Mucosa of stomach (tissue), 1 donor: ENCODE measurements around the gene DPYD.

Source experiments
- H3K27me3 ChIP-seq: one replicate; pipeline ENCODE4 v1.7.0; 2013; ENCODE audit warnings: mild to moderate bottlenecking, low read length; ENCODE audit not compliant: control insufficient read depth, insufficient read depth
- H3K36me3 ChIP-seq: one replicate; pipeline ENCODE4 v1.7.0; 2013; ENCODE audit warnings: low read length; ENCODE audit not compliant: control insufficient read depth, insufficient read depth
- H3K4me1 ChIP-seq: one replicate; pipeline ENCODE4 v1.7.0; 2013; ENCODE audit warnings: mild to moderate bottlenecking, low read length; ENCODE audit not compliant: control insufficient read depth, insufficient read depth
- H3K4me3 ChIP-seq: one replicate; pipeline ENCODE4 v1.7.0; 2013; ENCODE audit warnings: low read length
- H3K9ac ChIP-seq: one replicate; pipeline ENCODE4 v1.7.0; 2013; ENCODE audit warnings: mild to moderate bottlenecking, low read length, moderate library complexity
- H3K9me3 ChIP-seq: one replicate; pipeline ENCODE4 v1.7.0; 2013; ENCODE audit warnings: mild to moderate bottlenecking, low read length, moderate library complexity; ENCODE audit not compliant: control insufficient read depth
- donor health status: Pancreatic carcinoma.

Gene DPYD

GRCh38 chr1:97764991-97765390, 155.8 kb downstream of the DPYD start:
- no peak overlapping the region for H3K4me3 ChIP-seq
- no peaks in the 10 kb centered on the region for H3K9me3 ChIP-seq
- H3K27me3 ChIP-seq: no peaks in the 10 kb centered on the region
- H3K4me1 ChIP-seq: no peaks in the 10 kb centered on the region
- no peak overlapping the region for H3K9ac ChIP-seq
- H3K36me3 ChIP-seq: no peaks in the 10 kb centered on the region

GRCh38 chr1:97761637-97762036, 159.2 kb downstream of the DPYD start:
- H3K9ac ChIP-seq: no peak overlapping the region
- no peaks in the 10 kb centered on the region for H3K27me3 ChIP-seq
- H3K36me3 ChIP-seq: no peaks in the 10 kb centered on the region
- H3K4me3 ChIP-seq: no peak overlapping the region
- H3K4me1 ChIP-seq: no peaks in the 10 kb centered on the region
- H3K9me3 ChIP-seq: no peaks in the 10 kb centered on the region

- H3K27me3 ChIP-seq: no peaks in the 10 kb centered on the region
- H3K4me3 ChIP-seq: no peak overlapping the region
- no peaks in the 10 kb centered on the region for H3K9me3 ChIP-seq
- H3K4me1 ChIP-seq: no peaks in the 10 kb centered on the region
- H3K36me3 ChIP-seq: no peaks in the 10 kb centered on the region
- no peak overlapping the region for H3K9ac ChIP-seq
Measured at GRCh38 chr1:97759078-97759477, 161.8 kb downstream of the DPYD start.

DNA sequence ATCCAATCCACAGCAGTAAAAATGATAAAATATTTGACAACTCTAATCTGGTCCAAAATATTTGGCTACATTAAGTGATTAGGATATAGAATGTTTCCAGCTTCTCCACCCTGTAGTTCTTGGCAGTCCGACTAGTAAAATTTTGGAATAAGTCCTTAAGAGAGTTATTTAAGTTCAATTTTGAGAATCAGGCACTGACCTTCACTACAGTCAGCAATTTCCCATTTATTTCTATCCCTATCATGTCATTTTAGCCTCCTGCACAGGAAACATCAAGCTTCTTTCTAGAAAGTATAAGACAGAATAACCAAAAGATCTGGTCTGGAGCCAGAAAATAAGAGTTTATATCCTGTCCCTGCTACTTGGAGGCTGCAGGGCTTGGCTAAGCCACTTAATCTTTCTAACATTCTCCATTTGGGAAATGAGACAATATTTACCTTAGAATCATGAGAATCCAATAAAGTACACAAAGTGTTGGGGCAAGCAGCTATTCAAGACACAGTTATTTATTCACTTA, 162.2 kb downstream of the DPYD start:
- no peaks in the 10 kb centered on the region for H3K4me1 ChIP-seq
- no peak overlapping the region for H3K4me3 ChIP-seq
- no peaks in the 10 kb centered on the region for H3K36me3 ChIP-seq
- no peaks in the 10 kb centered on the region for H3K9me3 ChIP-seq
- no peaks in the 10 kb centered on the region for H3K27me3 ChIP-seq
- H3K9ac ChIP-seq: no peak overlapping the region

DNA sequence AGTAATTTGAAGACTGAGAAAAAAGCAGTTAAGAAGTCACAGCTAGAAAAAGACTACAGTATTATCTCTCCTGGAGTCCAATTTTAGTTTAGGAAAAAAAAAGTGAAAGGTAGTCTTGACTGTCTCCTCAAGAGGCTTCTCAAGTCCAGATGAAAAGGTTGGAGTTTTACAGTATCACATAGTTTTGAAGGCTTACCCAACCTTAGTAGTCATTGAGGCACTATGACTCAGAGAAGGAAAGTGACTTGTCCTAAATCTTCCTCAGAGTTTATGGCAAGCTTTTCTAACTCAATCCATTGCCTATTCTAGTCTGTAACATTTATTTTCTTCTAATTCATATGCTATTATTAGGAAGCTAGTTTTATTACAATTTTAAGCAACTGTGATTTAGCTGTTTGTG, 174.9 kb downstream of the DPYD start:
- no peaks in the 10 kb centered on the region for H3K9me3 ChIP-seq
- H3K4me1 ChIP-seq: no peaks in the 10 kb centered on the region
- no peak overlapping the region for H3K4me3 ChIP-seq
- no peaks in the 10 kb centered on the region for H3K27me3 ChIP-seq
- H3K36me3 ChIP-seq: no peaks in the 10 kb centered on the region
- H3K9ac ChIP-seq: no peak overlapping the region

GRCh38 chr1:97744977-97745376, 175.9 kb downstream of the DPYD start:
- H3K27me3 ChIP-seq: no peaks in the 10 kb centered on the region
- H3K4me3 ChIP-seq: no peak overlapping the region
- no peaks in the 10 kb centered on the region for H3K4me1 ChIP-seq
- no peaks in the 10 kb centered on the region for H3K9me3 ChIP-seq
- no peaks in the 10 kb centered on the region for H3K36me3 ChIP-seq
- no peak overlapping the region for H3K9ac ChIP-seq

DNA sequence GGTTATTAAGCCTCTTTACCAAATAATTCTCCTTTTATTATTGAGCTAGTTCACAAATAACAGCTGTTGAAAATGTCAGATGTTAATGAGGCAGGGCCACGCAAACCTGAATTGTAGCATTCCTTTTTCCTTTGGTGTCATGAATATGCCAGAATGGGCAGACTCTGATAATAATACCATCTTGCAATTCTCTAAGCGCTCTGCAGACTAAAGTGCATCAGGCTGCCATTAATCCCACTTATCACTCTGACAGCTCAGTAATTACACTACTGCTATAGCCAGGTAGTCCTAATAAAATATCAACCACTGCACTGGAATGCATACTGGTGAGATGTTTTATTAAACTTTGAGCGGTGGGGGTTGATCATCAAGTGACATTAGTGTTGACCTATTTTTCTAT, 177.7 kb downstream of the DPYD start:
- Histone ChIP-seq H3K9me3 (no peaks in the 10 kb centered on the region), H3K27me3 (no peaks in the 10 kb centered on the region)

GRCh38 chr1:97740891-97741290, 179.9 kb downstream of the DPYD start:
- H3K9me3 ChIP-seq: no peaks in the 10 kb centered on the region
- no peaks in the 10 kb centered on the region for H3K36me3 ChIP-seq
- H3K4me3 ChIP-seq: no peak overlapping the region
- no peaks in the 10 kb centered on the region for H3K27me3 ChIP-seq
- no peaks in the 10 kb centered on the region for H3K4me1 ChIP-seq
- no peak overlapping the region for H3K9ac ChIP-seq

More for the DNA sequence above, 177.7 kb downstream of the DPYD start:
- no peak overlapping the region for H3K4me3 ChIP-seq
- H3K9ac ChIP-seq: no peak overlapping the region
- no peaks in the 10 kb centered on the region for H3K36me3 ChIP-seq
- H3K4me1 ChIP-seq: no peaks in the 10 kb centered on the region

GRCh38 chr1:97739596-97740103, 181.2 kb downstream of the DPYD start:
- no peaks in the 10 kb centered on the region for H3K36me3 ChIP-seq
- no peak overlapping the region for H3K9ac ChIP-seq
- H3K4me1 ChIP-seq: no peaks in the 10 kb centered on the region
- H3K4me3 ChIP-seq: no peak overlapping the region
- H3K27me3 ChIP-seq: no peaks in the 10 kb centered on the region
- H3K9me3 ChIP-seq: no peaks in the 10 kb centered on the region

DNA sequence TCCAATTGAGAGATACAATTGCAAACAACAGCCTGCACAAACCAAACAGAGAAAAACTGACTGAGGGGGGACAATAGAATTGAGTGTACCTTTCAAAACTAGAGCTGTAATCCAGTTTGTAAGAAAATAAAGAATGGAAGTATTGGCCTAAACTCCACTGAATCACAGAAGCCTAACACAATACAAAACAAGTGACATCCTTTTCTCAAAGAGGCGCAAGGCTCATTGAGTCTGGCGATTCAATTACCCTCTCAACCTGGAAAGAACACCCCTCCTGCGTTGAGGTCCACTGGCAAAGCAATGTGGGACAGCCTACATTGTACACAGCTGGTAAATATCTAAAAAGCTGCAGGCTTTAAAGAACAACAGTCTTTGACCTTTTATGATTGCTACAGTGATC, 182.6 kb downstream of the DPYD start:
- no peaks in the 10 kb centered on the region for H3K9me3 ChIP-seq
- H3K36me3 ChIP-seq: no peaks in the 10 kb centered on the region
- H3K9ac ChIP-seq: no peak overlapping the region
- no peaks in the 10 kb centered on the region for H3K27me3 ChIP-seq
- H3K4me3 ChIP-seq: no peak overlapping the region
- no peaks in the 10 kb centered on the region for H3K4me1 ChIP-seq

DNA sequence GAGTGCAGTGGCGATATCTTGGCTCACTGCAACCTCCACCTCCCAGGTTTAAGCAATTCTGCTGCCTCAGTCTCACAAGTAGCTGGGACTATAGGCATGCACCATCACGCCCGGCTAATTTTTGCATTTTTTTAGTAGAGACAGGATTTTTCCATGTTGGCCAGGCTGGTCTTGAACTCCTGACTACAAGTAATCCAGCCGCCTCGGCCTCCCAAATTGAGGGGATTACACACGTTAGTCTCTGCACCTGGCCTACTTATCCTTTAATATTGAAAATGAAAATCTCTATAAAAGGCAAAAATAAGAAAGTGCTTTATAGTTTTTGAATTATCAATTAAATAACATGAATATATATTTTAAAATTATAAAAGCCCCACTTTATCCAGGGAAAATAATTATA, 190.6 kb downstream of the DPYD start:
- no peaks in the 10 kb centered on the region for H3K36me3 ChIP-seq
- H3K9ac ChIP-seq: no peak overlapping the region
- no peaks in the 10 kb centered on the region for H3K9me3 ChIP-seq
- H3K4me3 ChIP-seq: no peak overlapping the region
- no peaks in the 10 kb centered on the region for H3K4me1 ChIP-seq
- no peaks in the 10 kb centered on the region for H3K27me3 ChIP-seq

DNA sequence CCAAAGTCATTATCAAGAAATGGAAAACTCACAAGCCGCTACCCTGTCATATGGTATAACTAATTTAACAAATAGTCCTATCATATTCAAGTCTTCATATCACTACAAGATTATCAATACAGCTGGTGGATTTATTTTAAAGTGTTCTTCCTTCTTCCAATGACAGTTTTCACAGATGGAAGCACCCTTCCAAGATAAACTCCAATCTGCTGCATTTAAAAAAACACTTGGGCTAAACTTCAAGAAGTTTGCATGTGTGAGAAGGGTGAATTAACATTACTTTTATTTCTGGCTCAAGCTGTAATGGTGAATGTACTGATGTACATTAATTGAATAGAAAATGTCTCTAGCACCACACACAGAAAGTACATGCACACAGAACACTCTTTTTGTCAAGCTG, 192.4 kb downstream of the DPYD start:
- Histone ChIP-seq H3K36me3 (no peaks in the 10 kb centered on the region), H3K4me1 (no peaks in the 10 kb centered on the region), H3K9ac (no peak overlapping the region), H3K4me3 (no peak overlapping the region), H3K9me3 (no peaks in the 10 kb centered on the region), H3K27me3 (no peaks in the 10 kb centered on the region)

- H3K36me3 ChIP-seq: no peaks in the 10 kb centered on the region
- H3K27me3 ChIP-seq: no peaks in the 10 kb centered on the region
- H3K4me3 ChIP-seq: no peak overlapping the region
- no peaks in the 10 kb centered on the region for H3K9me3 ChIP-seq
- no peak overlapping the region for H3K9ac ChIP-seq
- no peaks in the 10 kb centered on the region for H3K4me1 ChIP-seq
Measured at GRCh38 chr1:97727029-97727428, 193.8 kb downstream of the DPYD start.
